Fibroblast of mammary gland (primary cell): ENCODE results near the gene RABGEF1.
"Not testable (repeated sequence)": the region's sequence is repeated elsewhere in the genome, so short reads cannot be mapped to it uniquely, and the experiment has no call there.

Experiments used
- DNase-seq: peaks from one replicate; pipeline ENCODE4 v3.0.0-alpha.2; 2010; ENCODE audit warnings: low read depth
- H3K4me3 ChIP-seq: 2 replicates; pipeline ENCODE4 v1.5.1; 2011; ENCODE audit warnings: low read depth, mild to moderate bottlenecking, low read length, moderate library complexity; ENCODE audit not compliant: control insufficient read depth
- TF ChIP-seq, protein P1 (sequence below): conservative IDR thresholded peaks from 2 replicates; pipeline ENCODE4 v1.5.1; 2011; ENCODE audit warnings: low read depth, low read length, inconsistent platforms; ENCODE audit not compliant: control insufficient read depth, insufficient read depth

Gene RABGEF1

GRCh38 chr7:66807736-66808135 is 67.2 kb downstream of the RABGEF1 start:
- TF ChIP-seq, protein P1, sequence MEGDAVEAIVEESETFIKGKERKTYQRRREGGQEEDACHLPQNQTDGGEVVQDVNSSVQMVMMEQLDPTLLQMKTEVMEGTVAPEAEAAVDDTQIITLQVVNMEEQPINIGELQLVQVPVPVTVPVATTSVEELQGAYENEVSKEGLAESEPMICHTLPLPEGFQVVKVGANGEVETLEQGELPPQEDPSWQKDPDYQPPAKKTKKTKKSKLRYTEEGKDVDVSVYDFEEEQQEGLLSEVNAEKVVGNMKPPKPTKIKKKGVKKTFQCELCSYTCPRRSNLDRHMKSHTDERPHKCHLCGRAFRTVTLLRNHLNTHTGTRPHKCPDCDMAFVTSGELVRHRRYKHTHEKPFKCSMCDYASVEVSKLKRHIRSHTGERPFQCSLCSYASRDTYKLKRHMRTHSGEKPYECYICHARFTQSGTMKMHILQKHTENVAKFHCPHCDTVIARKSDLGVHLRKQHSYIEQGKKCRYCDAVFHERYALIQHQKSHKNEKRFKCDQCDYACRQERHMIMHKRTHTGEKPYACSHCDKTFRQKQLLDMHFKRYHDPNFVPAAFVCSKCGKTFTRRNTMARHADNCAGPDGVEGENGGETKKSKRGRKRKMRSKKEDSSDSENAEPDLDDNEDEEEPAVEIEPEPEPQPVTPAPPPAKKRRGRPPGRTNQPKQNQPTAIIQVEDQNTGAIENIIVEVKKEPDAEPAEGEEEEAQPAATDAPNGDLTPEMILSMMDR = no peak
- H3K4me3 ChIP-seq = no peak overlapping the region
- DNase-seq = no peak

DNA sequence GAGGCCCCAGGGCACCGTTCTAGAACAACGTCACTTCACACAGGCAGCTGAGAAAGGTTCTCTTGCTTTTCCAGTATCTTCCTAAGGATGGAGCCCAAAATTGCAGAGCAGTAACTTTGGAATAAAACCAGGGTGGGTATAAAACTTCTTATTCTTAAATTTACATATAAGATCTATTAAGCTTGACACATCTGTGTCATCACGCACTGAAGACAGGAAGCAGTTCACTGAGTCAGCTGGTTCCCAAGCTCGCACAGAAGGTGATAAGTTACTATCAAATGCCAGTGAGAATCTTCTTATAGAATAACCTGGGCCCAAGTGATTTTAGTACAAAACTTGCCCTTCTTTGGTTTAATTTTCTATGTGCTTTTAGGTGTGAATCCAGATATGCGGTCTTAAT is 70.2 kb downstream of the RABGEF1 start:
- DNase-seq = no peak
- TF ChIP-seq, protein P1 = no peak
- H3K4me3 ChIP-seq = no peak overlapping the region

DNA sequence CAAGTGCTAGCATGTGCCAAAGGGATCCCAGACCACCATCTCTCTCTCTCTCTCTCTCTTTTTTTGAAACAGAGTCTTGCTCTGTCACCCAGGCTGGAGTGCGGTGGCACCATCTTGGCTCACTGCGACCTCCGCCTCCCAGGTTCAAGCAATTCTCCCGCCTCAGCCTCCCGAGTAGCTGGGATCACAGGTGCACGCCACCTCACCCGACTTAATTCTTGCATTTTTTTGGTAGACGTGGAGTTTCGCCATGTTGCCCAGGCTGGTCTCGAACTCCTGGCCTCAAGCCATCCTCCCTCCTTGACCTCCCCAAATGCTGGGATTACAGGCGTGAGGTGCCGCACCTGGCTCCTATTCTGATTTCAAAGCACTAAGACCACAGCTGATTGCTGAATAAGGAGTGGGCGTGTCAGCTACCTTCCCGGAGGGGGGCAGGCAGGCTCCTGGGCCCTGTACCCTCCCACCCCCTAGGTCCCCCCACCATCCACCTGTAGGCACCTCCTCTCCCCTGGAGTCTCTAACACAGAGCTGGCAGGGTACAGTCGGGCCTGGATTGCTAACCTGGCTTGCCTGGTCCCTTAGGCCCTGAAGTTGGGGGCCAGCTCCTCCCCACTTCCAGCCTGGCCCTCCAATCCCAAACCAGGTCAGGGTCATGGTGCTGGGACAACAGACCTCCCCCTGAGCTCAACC is 74.8 kb downstream of the RABGEF1 start:
- not testable (repeated sequence) for H3K4me3 ChIP-seq

DNA sequence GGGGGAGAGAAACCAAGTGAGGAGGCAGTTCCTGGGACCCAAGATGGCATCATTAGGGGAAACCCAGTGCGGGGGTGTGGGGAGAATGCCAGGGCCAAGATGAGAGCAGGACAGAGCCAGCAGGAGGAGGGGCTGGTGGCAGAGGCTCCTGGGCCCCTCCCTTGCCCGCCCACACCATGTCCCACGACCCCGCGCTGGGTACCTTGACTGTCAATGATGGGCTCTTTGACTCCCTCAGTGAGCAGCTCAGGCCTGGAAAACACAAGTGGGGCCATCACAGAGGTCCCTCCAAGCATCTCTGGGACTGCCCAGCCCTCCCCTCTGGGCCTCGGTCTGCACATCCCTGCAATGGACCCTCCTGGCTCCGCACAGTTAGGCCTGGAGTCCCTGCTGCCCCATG is 75.4 kb downstream of the RABGEF1 start:
- TF ChIP-seq, protein P1 = no peak
- no peak overlapping the region for H3K4me3 ChIP-seq
- no peak for DNase-seq

More for the DNA sequence above, 74.8 kb downstream of the RABGEF1 start:
- DNase-seq = not testable (repeated sequence)

DNA sequence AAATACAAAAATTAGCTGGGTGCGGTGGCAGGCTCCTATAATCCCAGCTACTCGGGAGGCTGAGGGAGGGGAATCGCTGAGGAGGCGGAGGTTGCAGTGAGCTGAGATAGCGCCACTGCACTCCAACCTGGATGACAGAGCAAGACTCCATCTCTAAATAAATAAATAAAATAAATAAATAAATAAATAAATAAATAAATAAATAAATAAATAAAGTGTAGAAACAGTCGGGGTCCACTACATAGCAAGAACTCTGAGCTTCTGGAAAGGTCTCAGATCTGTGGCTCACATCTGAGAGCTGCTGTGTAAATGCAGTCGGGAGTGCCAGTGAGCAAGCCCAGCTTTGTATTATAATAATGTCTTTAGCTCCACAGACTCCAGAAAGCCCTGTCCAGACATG is 76.1 kb downstream of the RABGEF1 start:
- not testable (repeated sequence) for DNase-seq, H3K4me3 ChIP-seq

- H3K4me3 ChIP-seq, DNase-seq: not testable (repeated sequence)
These were observed 76.8 kb downstream of the RABGEF1 start for GRCh38 chr7:66817208-66817795.

DNA sequence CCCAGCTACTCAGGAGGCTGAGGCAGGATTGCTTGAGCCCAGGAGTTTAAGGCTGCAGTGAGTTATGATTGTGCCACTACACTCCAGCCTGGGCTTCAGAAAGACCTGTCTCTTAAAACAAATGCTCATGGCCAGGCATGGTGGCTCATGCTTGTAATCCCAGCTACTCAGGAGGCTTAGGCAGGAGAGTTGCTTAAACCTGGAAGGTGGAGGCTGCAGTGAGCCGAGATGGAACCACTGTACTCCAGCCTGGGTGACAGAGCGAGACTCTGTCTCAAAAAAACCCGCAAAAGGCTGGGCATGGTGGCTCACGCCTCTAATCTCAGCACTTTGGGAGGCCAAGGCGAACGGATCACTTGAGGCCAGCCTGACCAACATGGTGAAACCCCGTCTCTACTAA is 77.4 kb downstream of the RABGEF1 start:
- H3K4me3 ChIP-seq, DNase-seq: not testable (repeated sequence)

- TF ChIP-seq, protein P1 = no peak
- no peak overlapping the region for H3K4me3 ChIP-seq
- no peak for DNase-seq
These were observed 83.5 kb downstream of the RABGEF1 start for GRCh38 chr7:66824041-66824440.

- TF ChIP-seq, protein P1 = peak; percentile 35
- not testable (repeated sequence) for H3K4me3 ChIP-seq
- peak; percentile 51 for DNase-seq
These were observed 85.0 kb downstream of the RABGEF1 start for GRCh38 chr7:66825538-66825937.
